GM23338 (cell line): ENCODE measurements around the gene IGF2BP2. TPM values are rescaled to one million over a fixed set of nuclear protein-coding genes. Genes with fewer than 3 reads are reported as not detected.

Source experiments
- ATAC-seq: fragments of 200-7000 bp; cut with Tn5 transposase; 3 replicates; pipeline ENCODE4 v1.9.1; 2020
- DNase-seq: peaks from one replicate; pipeline ENCODE4 v3.0.0-alpha.2; 2015; ENCODE audit warnings: low spot score
- H2AFZ ChIP-seq: fragments of 200-600 bp; sonication (generic); 2 replicates; pipeline ENCODE4 v1.8.0; 2016; ENCODE audit warnings: antibody characterized with exemption, mild to moderate bottlenecking, moderate library complexity
- H3F3A ChIP-seq: fragments of 200-600 bp; sonication (generic); replicated peaks from 2 replicates; pipeline ENCODE4 v1.8.0; 2017; ENCODE audit warnings: antibody characterized with exemption, mixed run types, low read depth
- H3K27ac ChIP-seq: fragments of 200-600 bp; sonication (generic); 2 replicates; pipeline ENCODE4 v1.6.1; 2016; ENCODE audit warnings: low read depth
- H3K27me3 ChIP-seq: fragments of 200-600 bp; sonication (generic); 2 replicates; pipeline ENCODE4 v1.8.0; 2016; ENCODE audit warnings: mild to moderate bottlenecking, mixed run types, moderate library complexity; ENCODE audit not compliant: insufficient read depth
- H3K36me3 ChIP-seq: fragments of 200-600 bp; sonication (generic); 2 replicates; pipeline ENCODE4 v1.8.0; 2016; ENCODE audit warnings: mild to moderate bottlenecking; ENCODE audit not compliant: insufficient read depth
- H3K4me1 ChIP-seq: fragments of 200-600 bp; sonication (generic); 2 replicates; pipeline ENCODE4 v1.8.0; 2016; ENCODE audit warnings: mild to moderate bottlenecking, moderate library complexity; ENCODE audit not compliant: insufficient read depth
- H3K4me2 ChIP-seq: fragments of 200-600 bp; sonication (generic); 2 replicates; pipeline ENCODE4 v1.7.1; 2017; ENCODE audit warnings: mixed run types
- H3K4me3 ChIP-seq: fragments of 200-600 bp; sonication (generic); 2 replicates; pipeline ENCODE4 v1.6.1; 2016; ENCODE audit warnings: mixed run types
- H3K79me2 ChIP-seq: fragments of 200-600 bp; sonication (generic); replicated peaks from 2 replicates; pipeline ENCODE4 v1.8.0; 2017; ENCODE audit warnings: mild to moderate bottlenecking; ENCODE audit not compliant: insufficient read depth
- H3K9me2 ChIP-seq: fragments of 200-600 bp; sonication (generic); 2 replicates; pipeline ENCODE4 v1.8.0; 2017; ENCODE audit not compliant: insufficient read depth
- H4K20me1 ChIP-seq: fragments of 200-600 bp; sonication (generic); replicated peaks from 2 replicates; pipeline ENCODE4 v1.8.0; 2017; ENCODE audit warnings: mild to moderate bottlenecking; ENCODE audit not compliant: insufficient read depth
- H3K27ac Mint-ChIP-seq: 2 replicates; pipeline ENCODE4 v1.8.0; 2020; ENCODE audit warnings: inconsistent platforms, mild to moderate bottlenecking, moderate library complexity, mixed read lengths
- H3K27me3 Mint-ChIP-seq: 3 replicates; pipeline ENCODE4 v1.8.0; 2022; ENCODE audit warnings: low read depth, mild to moderate bottlenecking, moderate library complexity, mixed read lengths, inconsistent platforms; ENCODE audit not compliant: insufficient read depth, poor library complexity
- H3K36me3 Mint-ChIP-seq: 3 replicates; pipeline ENCODE4 v1.8.0; 2021; ENCODE audit warnings: low read depth, mild to moderate bottlenecking, inconsistent platforms, moderate library complexity, mixed read lengths
- H3K4me1 Mint-ChIP-seq: 3 replicates; pipeline ENCODE4 v1.8.0; 2020; ENCODE audit warnings: mild to moderate bottlenecking, inconsistent platforms, mixed read lengths
- H3K4me3 Mint-ChIP-seq: 3 replicates; pipeline ENCODE4 v1.8.0; 2021; ENCODE audit warnings: moderate library complexity, mild to moderate bottlenecking, inconsistent platforms, mixed read lengths
- H3K9me3 Mint-ChIP-seq: 3 replicates; pipeline ENCODE4 v1.8.0; 2020; ENCODE audit warnings: moderate library complexity, mild to moderate bottlenecking, inconsistent platforms, mixed read lengths
- CREB1 ChIP-seq: fragments of 250-450 bp; sonication (Bioruptor Pico); IDR thresholded peaks from 2 replicates; pipeline ENCODE4 v1.5.0; 2020; ENCODE audit warnings: low read depth, mild to moderate bottlenecking, moderate library complexity
- ETS1 ChIP-seq: IDR thresholded peaks from 2 replicates; pipeline ENCODE4 v1.6.1; 2016; ENCODE audit warnings: antibody characterized with exemption
- EZH2 ChIP-seq: fragments of 200-600 bp; sonication (generic); IDR thresholded peaks from one replicate; pipeline ENCODE4 v1.8.0; 2017; ENCODE audit warnings: antibody characterized with exemption, mild to moderate bottlenecking, low read depth; ENCODE audit not compliant: unreplicated experiment
- JUNB ChIP-seq: IDR thresholded peaks from one replicate; pipeline ENCODE4 v1.6.1; 2016; ENCODE audit warnings: antibody characterized with exemption; ENCODE audit not compliant: unreplicated experiment
- NANOG ChIP-seq: IDR thresholded peaks from 2 replicates; pipeline ENCODE4 v1.6.1; 2016; ENCODE audit warnings: antibody characterized with exemption, borderline replicate concordance
- POLR2AphosphoS5 ChIP-seq: IDR thresholded peaks from 2 replicates; pipeline ENCODE4 v1.6.1; 2016; ENCODE audit warnings: antibody characterized with exemption, low read depth
- REST ChIP-seq: IDR thresholded peaks from one replicate; pipeline ENCODE4 v1.6.1; 2018; ENCODE audit warnings: antibody characterized with exemption; ENCODE audit not compliant: unreplicated experiment
- STAT1 ChIP-seq: IDR thresholded peaks from one replicate; pipeline ENCODE4 v1.6.1; 2016; ENCODE audit warnings: antibody characterized with exemption; ENCODE audit not compliant: unreplicated experiment
- ZNF114 ChIP-seq: fragments of 250-450 bp; sonication (Bioruptor Pico); IDR thresholded peaks from 2 replicates; pipeline ENCODE4 v1.5.0; 2020; ENCODE audit warnings: mild to moderate bottlenecking, moderate library complexity
- ZNF331 ChIP-seq: fragments of 250-450 bp; sonication (Bioruptor Pico); IDR thresholded peaks from 2 replicates; pipeline ENCODE4 v1.5.0; 2020; ENCODE audit warnings: low read depth, mild to moderate bottlenecking, moderate library complexity
- polyA plus RNA-seq: library from polyadenylated mRNA; unstranded; fragments of >200 nt; fragmentation: Nextera tagmentation; extraction: Ambion mirVana; gene quantifications from 2 replicates; pipeline ENCODE4 v1.2.1, GENCODE V29; 2016
- total RNA-seq: library from RNA; depleted of rRNA; stranded (reverse); fragments of >200 nt; shearing (Covaris generic); gene quantifications from 2 replicates; pipeline ENCODE4 v1.2.3, GENCODE V29; 2014
- TF ChIP-seq, protein P1 (sequence below), 2 experiments: fragments of 200-600 bp in 1 of 2; sonication (generic) in 1 of 2; conservative IDR thresholded peaks; 2 replicates each; pipeline versions ENCODE4 v1.5.1 to v1.6.1; 2016 to 2017; ENCODE audit warnings: antibody characterized with exemption in 2 of 2, low read depth in 2 of 2, mild to moderate bottlenecking in 2 of 2, moderate library complexity in 1 of 2

Gene IGF2BP2
- total and polyA plus RNA-seq, 2 experiments from 2014 or later = 82.9 to 84.5 TPM

- no peak overlapping the region for H3K27ac Mint-ChIP-seq
- no peaks in the 10 kb centered on the region for H3K9me3 Mint-ChIP-seq
- DNase-seq (no peak), ATAC-seq (no peak)
- H3K9me2 ChIP-seq = no peaks in the 10 kb centered on the region
- peaks cover 8% of the 10 kb centered on the region; the same call in 2 of the 3 replicates for H3K36me3 Mint-ChIP-seq
- H3K4me3 Mint-ChIP-seq = no peak overlapping the region
- peaks cover 80% of the 10 kb centered on the region for H3K4me1 Mint-ChIP-seq
- H3K36me3 ChIP-seq = no peaks in the 10 kb centered on the region
- H3K27ac ChIP-seq = no peak overlapping the region
- no peak overlapping the region for H2AFZ ChIP-seq
- no peaks in the 10 kb centered on the region for H3K27me3 ChIP-seq
- H4K20me1 ChIP-seq = peaks cover 14% of the 10 kb centered on the region; the same call in 1 of the 2 replicates
- TF ChIP-seq ETS1 (no peak), EZH2 (no peak), NANOG (no peak), POLR2AphosphoS5 (no peak)
- H3K79me2 ChIP-seq = peaks cover 99% of the 10 kb centered on the region
- no peak overlapping the region for H3K4me2 ChIP-seq
- H3K4me1 ChIP-seq = peaks cover 51% of the 10 kb centered on the region
- H3K4me3 ChIP-seq = no peak overlapping the region
- H3K27me3 Mint-ChIP-seq = peaks cover 10% of the 10 kb centered on the region
- no peaks in the 10 kb centered on the region for H3F3A ChIP-seq
Observed at GRCh38 chr3:185720326-185720725, 104.5 kb downstream of the IGF2BP2 start.

GRCh38 chr3:185718736-185719593, 105.9 kb downstream of the IGF2BP2 start:
- H3F3A ChIP-seq = no peaks in the 10 kb centered on the region
- no peak overlapping the region for H2AFZ ChIP-seq
- H3K9me2 ChIP-seq = no peaks in the 10 kb centered on the region
- H3K4me1 ChIP-seq = peaks cover 51% of the 10 kb centered on the region
- no peaks in the 10 kb centered on the region for H3K36me3 ChIP-seq
- Mint-ChIP-seq H3K27me3 (peaks cover 10% of the 10 kb centered on the region), H3K9me3 (no peaks in the 10 kb centered on the region), H3K27ac (peak overlapping the region; percentile 67), H3K4me3 (no peak overlapping the region; the same call in 2 of the 3 replicates), H3K4me1 (peaks cover 75% of the 10 kb centered on the region), H3K36me3 (peaks cover 8% of the 10 kb centered on the region; the same call in 2 of the 3 replicates)
- DNase-seq (peak; percentile 47), ATAC-seq (no peak)
- H3K27ac ChIP-seq = peak overlapping the region; percentile 35; the same call in 1 of the 2 replicates
- H4K20me1 ChIP-seq = peaks cover 14% of the 10 kb centered on the region
- no peak overlapping the region for H3K4me3 ChIP-seq
- no peaks in the 10 kb centered on the region for H3K27me3 ChIP-seq
- 0 out of 2 replicates have a peak overlapping the region, but pooled peaks have one; percentile 9 for H3K4me2 ChIP-seq
- H3K79me2 ChIP-seq = peaks cover 97% of the 10 kb centered on the region
- TF ChIP-seq ETS1 (no peak), POLR2AphosphoS5 (no peak), ZNF114 (no peak), CREB1 (no peak), STAT1 (no peak), NANOG (no peak), ZNF331 (CRISPR knock-in tag) (no peak), REST (no peak), JUNB (no peak), EZH2 (no peak)
- TF ChIP-seq, protein P1, sequence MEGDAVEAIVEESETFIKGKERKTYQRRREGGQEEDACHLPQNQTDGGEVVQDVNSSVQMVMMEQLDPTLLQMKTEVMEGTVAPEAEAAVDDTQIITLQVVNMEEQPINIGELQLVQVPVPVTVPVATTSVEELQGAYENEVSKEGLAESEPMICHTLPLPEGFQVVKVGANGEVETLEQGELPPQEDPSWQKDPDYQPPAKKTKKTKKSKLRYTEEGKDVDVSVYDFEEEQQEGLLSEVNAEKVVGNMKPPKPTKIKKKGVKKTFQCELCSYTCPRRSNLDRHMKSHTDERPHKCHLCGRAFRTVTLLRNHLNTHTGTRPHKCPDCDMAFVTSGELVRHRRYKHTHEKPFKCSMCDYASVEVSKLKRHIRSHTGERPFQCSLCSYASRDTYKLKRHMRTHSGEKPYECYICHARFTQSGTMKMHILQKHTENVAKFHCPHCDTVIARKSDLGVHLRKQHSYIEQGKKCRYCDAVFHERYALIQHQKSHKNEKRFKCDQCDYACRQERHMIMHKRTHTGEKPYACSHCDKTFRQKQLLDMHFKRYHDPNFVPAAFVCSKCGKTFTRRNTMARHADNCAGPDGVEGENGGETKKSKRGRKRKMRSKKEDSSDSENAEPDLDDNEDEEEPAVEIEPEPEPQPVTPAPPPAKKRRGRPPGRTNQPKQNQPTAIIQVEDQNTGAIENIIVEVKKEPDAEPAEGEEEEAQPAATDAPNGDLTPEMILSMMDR (conservative IDR thresholded peaks at IDR 0.05; ENCODE audit: low read depth in 2 of 2) = no peak
